HFF-Myc (cell line): Measurements from ENCODE around the gene HIPK2.
A peak's percentile ranks its signal among the peaks of the same experiment; 100 is the strongest.

Source experiments
- DNase-seq: peaks from one replicate; pipeline ENCODE4 v3.0.0-alpha.2; 2011; ENCODE audit warnings: low read depth; ENCODE audit errors: extremely low read depth
- H3K4me3 ChIP-seq: replicated peaks from 2 replicates; pipeline ENCODE4 v1.5.1; 2011; ENCODE audit warnings: low read depth, mild to moderate bottlenecking, control low read depth, low read length
- CTCF ChIP-seq: IDR thresholded peaks from 2 replicates; pipeline ENCODE4 v1.5.1; 2012; ENCODE audit warnings: mild to moderate bottlenecking, low read depth, low read length, control low read depth; ENCODE audit errors: missing control alignments

HIPK2 gene

GRCh38 chr7:139774376-139774775, 3.4 kb downstream of the HIPK2 start:
- no peak overlapping the region for H3K4me3 ChIP-seq
- no peak for DNase-seq
- no peak for TF ChIP-seq CTCF

- no peak overlapping the region for H3K4me3 ChIP-seq
- DNase-seq = no peak
- TF ChIP-seq CTCF = no peak
These were observed 4.4 kb downstream of the HIPK2 start for GRCh38 chr7:139773371-139773770.

GRCh38 chr7:139772873-139773272, 4.9 kb downstream of the HIPK2 start:
- H3K4me3 ChIP-seq = no peak overlapping the region
- no peak for TF ChIP-seq CTCF

GRCh38 chr7:139772115-139772514, 5.7 kb downstream of the HIPK2 start:
- H3K4me3 ChIP-seq = no peak overlapping the region

More at GRCh38 chr7:139772873-139773272, 4.9 kb downstream of the HIPK2 start:
- no peak for DNase-seq

GRCh38 chr7:139771001-139771956, 6.5 kb downstream of the HIPK2 start:
- no peak overlapping the region for H3K4me3 ChIP-seq
- peak; percentile 53 for DNase-seq
- TF ChIP-seq CTCF = no peak

More at GRCh38 chr7:139772115-139772514, 5.7 kb downstream of the HIPK2 start:
- no peak for TF ChIP-seq CTCF
- DNase-seq = no peak

GRCh38 chr7:139769761-139770160, 8.0 kb downstream of the HIPK2 start:
- no peak overlapping the region for H3K4me3 ChIP-seq
- TF ChIP-seq CTCF = no peak
- no peak for DNase-seq
